OCI-LY1 (cell line): Measurements from ENCODE around the gene TIMM22.

Experiments used
- H2AFZ ChIP-seq: fragments of 200-600 bp; sonication (generic), shearing (Covaris generic); 2 replicates; pipeline ENCODE4 v1.6.0; 2014; ENCODE audit warnings: antibody characterized with exemption, mild to moderate bottlenecking, low read length
- H3F3A ChIP-seq: fragments of 200-600 bp; sonication (generic), shearing (Covaris generic); 2 replicates; pipeline ENCODE4 v1.6.0; 2014; ENCODE audit warnings: mild to moderate bottlenecking, antibody characterized with exemption, low read length, moderate library complexity; ENCODE audit not compliant: insufficient read depth
- H3K27ac ChIP-seq: fragments of 200-600 bp; sonication (generic); 2 replicates; pipeline ENCODE4 v1.5.1; 2014; ENCODE audit warnings: low read length, mixed run types, mild to moderate bottlenecking, low read depth; ENCODE audit not compliant: poor library complexity, severe bottlenecking
- H3K27me3 ChIP-seq: fragments of 200-600 bp; sonication (generic); 2 replicates; pipeline ENCODE4 v1.6.0; 2014; ENCODE audit warnings: antibody characterized with exemption, mild to moderate bottlenecking, low read length, moderate library complexity; ENCODE audit not compliant: insufficient read depth
- H3K36me3 ChIP-seq: fragments of 200-600 bp; sonication (generic); 2 replicates; pipeline ENCODE4 v1.6.1; 2014; ENCODE audit warnings: mild to moderate bottlenecking, antibody characterized with exemption, low read length, moderate library complexity, mixed read lengths; ENCODE audit not compliant: insufficient read depth
- H3K4me1 ChIP-seq: fragments of 200-600 bp; sonication (generic); 2 replicates; pipeline ENCODE4 v1.5.1; 2014; ENCODE audit warnings: mild to moderate bottlenecking, low read length, moderate library complexity; ENCODE audit not compliant: insufficient read depth, severe bottlenecking
- H3K4me2 ChIP-seq: fragments of 200-600 bp; sonication (generic), shearing (Covaris generic); 2 replicates; pipeline ENCODE4 v1.6.1; 2014; ENCODE audit warnings: low read length
- H3K4me3 ChIP-seq: fragments of 200-600 bp; sonication (generic); 2 replicates; pipeline ENCODE4 v1.5.1; 2014; ENCODE audit warnings: low read length, low read depth, mild to moderate bottlenecking, mixed read lengths; ENCODE audit not compliant: poor library complexity, severe bottlenecking
- H3K79me2 ChIP-seq: fragments of 200-600 bp; shearing (Covaris generic); 2 replicates; pipeline ENCODE4 v1.6.1; 2016; ENCODE audit warnings: mixed run types, low read length, mixed read lengths; ENCODE audit not compliant: insufficient read depth
- H3K9ac ChIP-seq: fragments of 200-600 bp; sonication (generic), shearing (Covaris generic); 2 replicates; pipeline ENCODE4 v1.6.1; 2014; ENCODE audit warnings: mild to moderate bottlenecking, low read length, mixed read lengths
- H3K9me2 ChIP-seq: fragments of 200-600 bp; sonication (generic), shearing (Covaris generic); 2 replicates; pipeline ENCODE4 v1.6.1; 2014; ENCODE audit warnings: low read depth, mild to moderate bottlenecking, low read length, mixed read lengths
- H3K9me3 ChIP-seq: fragments of 200-600 bp; shearing (Covaris generic); 2 replicates; pipeline ENCODE4 v1.6.1; 2014; ENCODE audit warnings: low read length, mixed read lengths
- H4K20me1 ChIP-seq: fragments of 200-600 bp; sonication (generic), shearing (Covaris generic); 2 replicates; pipeline ENCODE4 v1.6.0; 2016; ENCODE audit warnings: mild to moderate bottlenecking, low read length; ENCODE audit not compliant: insufficient read depth
- CTCF ChIP-seq: fragments of 200-600 bp; sonication (generic), shearing (Covaris generic); IDR thresholded peaks from 2 replicates; pipeline ENCODE4 v1.5.1; 2017; ENCODE audit warnings: mild to moderate bottlenecking, antibody characterized with exemption, low read length, moderate library complexity, mixed read lengths
- EZH2 ChIP-seq: fragments of 200-600 bp; sonication (generic), shearing (Covaris generic); IDR thresholded peaks from 2 replicates; pipeline ENCODE4 v1.8.0; 2017; ENCODE audit warnings: borderline replicate concordance, mixed run types, mild to moderate bottlenecking, antibody characterized with exemption, low read length, moderate library complexity, mixed read lengths

The TIMM22 gene

GRCh38 chr17:1035546-1036170 is 38.7 kb downstream of the TIMM22 start:
- H3K4me2 ChIP-seq: no peak overlapping the region
- H3F3A ChIP-seq: no peaks in the 10 kb centered on the region
- no peak overlapping the region for H2AFZ ChIP-seq
- H3K4me3 ChIP-seq: no peak overlapping the region
- H3K27ac ChIP-seq: no peak overlapping the region
- H3K9me2 ChIP-seq: no peaks in the 10 kb centered on the region
- no peaks in the 10 kb centered on the region for H3K79me2 ChIP-seq
- no peaks in the 10 kb centered on the region for H3K27me3 ChIP-seq
- H3K36me3 ChIP-seq: no peaks in the 10 kb centered on the region
- no peaks in the 10 kb centered on the region for H3K9me3 ChIP-seq
- no peak overlapping the region for H3K9ac ChIP-seq
- H4K20me1 ChIP-seq: no peaks in the 10 kb centered on the region
- peaks cover 5% of the 10 kb centered on the region for H3K4me1 ChIP-seq
- TF ChIP-seq EZH2 (no peak), CTCF (no peak)

- Histone ChIP-seq H3K27ac (no peak overlapping the region), H3F3A (no peaks in the 10 kb centered on the region), H3K4me2 (no peak overlapping the region), H4K20me1 (no peaks in the 10 kb centered on the region), H3K4me3 (no peak overlapping the region), H3K79me2 (no peaks in the 10 kb centered on the region), H3K9me3 (no peaks in the 10 kb centered on the region), H2AFZ (no peak overlapping the region), H3K36me3 (no peaks in the 10 kb centered on the region), H3K27me3 (no peaks in the 10 kb centered on the region), H3K9me2 (no peaks in the 10 kb centered on the region), H3K9ac (no peak overlapping the region), H3K4me1 (peaks cover 5% of the 10 kb centered on the region)
- no peak for TF ChIP-seq EZH2
- TF ChIP-seq CTCF: no peak
Observed at GRCh38 chr17:1036171-1036844, 39.4 kb downstream of the TIMM22 start.

- no peak overlapping the region for H3K4me2 ChIP-seq
- no peaks in the 10 kb centered on the region for H3K9me3 ChIP-seq
- H3K36me3 ChIP-seq: peaks cover 1% of the 10 kb centered on the region; the same call in 1 of the 2 replicates
- no peak overlapping the region for H2AFZ ChIP-seq
- H3K79me2 ChIP-seq: no peaks in the 10 kb centered on the region
- no peaks in the 10 kb centered on the region for H3F3A ChIP-seq
- TF ChIP-seq CTCF (no peak), EZH2 (no peak)
- no peaks in the 10 kb centered on the region for H4K20me1 ChIP-seq
- no peaks in the 10 kb centered on the region for H3K27me3 ChIP-seq
- H3K9me2 ChIP-seq: no peaks in the 10 kb centered on the region
- no peak overlapping the region for H3K4me3 ChIP-seq
- H3K27ac ChIP-seq: no peak overlapping the region
- peaks cover 5% of the 10 kb centered on the region for H3K4me1 ChIP-seq
- H3K9ac ChIP-seq: no peak overlapping the region
Observed at GRCh38 chr17:1036845-1037237, 39.9 kb downstream of the TIMM22 start.
